H1 (cell line): ENCODE results near the gene DAPK2. TPM values are rescaled to one million over a fixed set of nuclear protein-coding genes. Genes with fewer than 3 reads are reported as not detected.

Experiments used
- PHF8 ChIP-seq: fragments of 200-600 bp; sonication (generic); conservative IDR thresholded peaks from 2 replicates; pipeline ENCODE4 v1.7.1; 2012; ENCODE audit warnings: low read depth, mild to moderate bottlenecking, inconsistent platforms, low read length, moderate library complexity
- polyA plus RNA-seq, 7 experiments: library from polyadenylated mRNA; depleted of rRNA in 3 of 7; stranded (reverse) in 5 of 7; unstranded in 2 of 7; fragments of >200 nt in 5 of 7; fragments of 200-250 nt in 2 of 7; gene quantifications; 1 replicate in 5 of 7; 2 replicates in 1 of 7; 4 replicates in 1 of 7; pipeline versions ENCODE4 v1.2.1 to v1.2.3, GENCODE V29; 2011 to 2013; ENCODE audit warnings: missing spikeins in 2 of 7, mixed read lengths in 2 of 7
- total RNA-seq: library from RNA; stranded (reverse); fragmentation: NEBNext Ultra II Directional; extraction: Animal tissue kit (Norgen Biotek cat#: 25700); gene quantifications from 2 replicates; pipeline ENCODE4 v1.2.1, GENCODE V29; 2021

DAPK2 gene
- total and polyA plus RNA-seq, 2 of the 8 experiments (the other 6 are each of a cell fraction or from before 2014, with no cell fraction given) = 1.8 to 2.9 TPM

GRCh38 chr15:63899193-63899592, 147.1 kb downstream of the DAPK2 start (continued):
- TF ChIP-seq PHF8 = no peak
- TF ChIP-seq, all 59 proteins: peak for 0
